Measurements from ENCODE around the gene SYDE2. TPM values are rescaled to one million over a fixed set of nuclear protein-coding genes. Genes with fewer than 3 reads are reported as not detected.
A peak's percentile ranks its signal among the peaks of the same experiment; 100 is the strongest.
"Not testable (repeated sequence)": the region's sequence is repeated elsewhere in the genome, so short reads cannot be mapped to it uniquely, and the experiment has no call there.

The SYDE2 gene
- total RNA-seq: 6.8 and 7.6 TPM in 2 replicates
- polyA plus RNA-seq (2012): 1.9 TPM

- DNase-seq (ENCODE audit: low read depth): peak; percentile 73
Measured at GRCh38 chr1:85200463-85201339, at the start of gene SYDE2. SYDE2 (minus strand) TSS chr1:85201016; CDS start chr1:85200996, 20 bp downstream.

- DNase-seq (ENCODE audit: low read depth): not testable (repeated sequence)
Measured at GRCh38 chr1:85249042-85249441, 48.2 kb upstream of the SYDE2 start.

- no peak for DNase-seq (ENCODE audit: low read depth)
Measured at GRCh38 chr1:85245891-85246290, 45.1 kb upstream of the SYDE2 start.

GRCh38 chr1:85245456-85245855, 44.6 kb upstream of the SYDE2 start:
- no peak for DNase-seq (ENCODE audit: low read depth)

- no peak for DNase-seq (ENCODE audit: low read depth)
Measured at GRCh38 chr1:85244271-85245061, 43.6 kb upstream of the SYDE2 start.

- no peak for DNase-seq (ENCODE audit: low read depth)
Measured at GRCh38 chr1:85243372-85243771, 42.6 kb upstream of the SYDE2 start.

- no peak for DNase-seq (ENCODE audit: low read depth)
Measured at GRCh38 chr1:85240643-85241042, 39.8 kb upstream of the SYDE2 start.

GRCh38 chr1:85240174-85240601, 39.4 kb upstream of the SYDE2 start:
- peak; percentile 79 for DNase-seq (ENCODE audit: low read depth)

GRCh38 chr1:85237613-85238012, 36.8 kb upstream of the SYDE2 start:
- DNase-seq (ENCODE audit: low read depth): no peak

GRCh38 chr1:85230305-85230977, 29.6 kb upstream of the SYDE2 start:
- DNase-seq (ENCODE audit: low read depth): no peak

- peak; percentile 23 for DNase-seq (ENCODE audit: low read depth)
Measured at GRCh38 chr1:85229574-85230097, 28.8 kb upstream of the SYDE2 start.

GRCh38 chr1:85228972-85229371, 28.2 kb upstream of the SYDE2 start:
- peak; percentile 25 for DNase-seq (ENCODE audit: low read depth)

- DNase-seq (ENCODE audit: low read depth): no peak
Measured at GRCh38 chr1:85225624-85226380, 25.0 kb upstream of the SYDE2 start.

- no peak for DNase-seq (ENCODE audit: low read depth)
Measured at GRCh38 chr1:85224734-85225623, 24.2 kb upstream of the SYDE2 start.

- DNase-seq (ENCODE audit: low read depth): no peak
Measured at GRCh38 chr1:85224295-85224694, 23.5 kb upstream of the SYDE2 start.

- no peak for DNase-seq (ENCODE audit: low read depth)
Measured at GRCh38 chr1:85223334-85223733, 22.5 kb upstream of the SYDE2 start.

GRCh38 chr1:85220756-85221201, 20.0 kb upstream of the SYDE2 start:
- no peak for DNase-seq (ENCODE audit: low read depth)

- no peak for DNase-seq (ENCODE audit: low read depth)
Measured at GRCh38 chr1:85219853-85220610, 19.2 kb upstream of the SYDE2 start.

GRCh38 chr1:85216697-85217096, 15.9 kb upstream of the SYDE2 start:
- no peak for DNase-seq (ENCODE audit: low read depth)

Measured in myocyte (in vitro differentiated cells).